Activated CD4-positive, alpha-beta memory T cell treated with anti-CD3 and anti-CD28 coated beads for 36 hours (primary cell): ENCODE measurements around the gene USP12. TPM values are rescaled to one million over a fixed set of nuclear protein-coding genes. Genes with fewer than 3 reads are reported as not detected.
"Not testable (repeated sequence)": the region's sequence is repeated elsewhere in the genome, so short reads cannot be mapped to it uniquely, and the experiment has no call there.

Source experiments
- CTCF ChIA-PET: fragments of 350-600 bp; sonication (Branson Sonifier 250); formaldehyde crosslinking; loops from one replicate; lab custom pipeline; 2021; ENCODE audit warnings: antibody characterized with exemption, inconsistent platforms; lab: Charles Lee
- POLR2A ChIA-PET: fragments of 350-600 bp; sonication (Branson Sonifier 250); formaldehyde crosslinking; loops from one replicate; lab custom pipeline; 2021; ENCODE audit warnings: antibody characterized with exemption; lab: Charles Lee
- DNase-seq: peaks from one replicate; pipeline ENCODE4 v3.0.0-alpha.2; 2020
- H3K27ac Mint-ChIP-seq: one replicate; pipeline ENCODE4 v1.8.0; 2021; ENCODE audit warnings: mixed read lengths
- H3K27me3 Mint-ChIP-seq: one replicate; pipeline ENCODE4 v1.8.0; 2021; ENCODE audit warnings: mixed read lengths
- H3K36me3 Mint-ChIP-seq: one replicate; pipeline ENCODE4 v1.8.0; 2021; ENCODE audit warnings: mixed read lengths
- H3K4me1 Mint-ChIP-seq: one replicate; pipeline ENCODE4 v1.8.0; 2021; ENCODE audit warnings: low read depth, mixed read lengths
- H3K4me3 Mint-ChIP-seq: one replicate; pipeline ENCODE4 v1.8.0; 2021; ENCODE audit warnings: mild to moderate bottlenecking, mixed read lengths
- H3K9me3 Mint-ChIP-seq: one replicate; pipeline ENCODE4 v1.8.0; 2021; ENCODE audit warnings: mixed read lengths
- intact Hi-C: fragments of 100-400 bp; cut with micrococcal nuclease; formaldehyde crosslinking; loops from one replicate; pipeline ENCODE4 v1.15.1; 2023
- total RNA-seq, 2 experiments: library from RNA; stranded (reverse); gene quantifications; one replicate each; pipeline ENCODE4 v1.2.3, GENCODE V29; 2021

The USP12 gene
- total RNA-seq, 2 experiments from 2014 or later = 39.4 to 40.6 TPM

- peaks cover 22% of the 10 kb centered on the region for H3K9me3 Mint-ChIP-seq
- no peak for DNase-seq
- intact Hi-C loops = no loop called here
- no peak overlapping the region for H3K4me3 Mint-ChIP-seq
- H3K27me3 Mint-ChIP-seq = no peaks in the 10 kb centered on the region
- POLR2A ChIA-PET = interaction anchor here (1.2 to 3.8 kb wide), 3 partner anchors 41 to 130 kb away, joined by 3 to 25 read pairs (median 4); no protein-coding TSS in a partner anchor
- CTCF ChIA-PET = interaction anchor here (1.5 to 1.9 kb wide), 2 partner anchors 41 to 144 kb away, joined by 3 to 5 read pairs; no protein-coding TSS in a partner anchor
- peaks cover 86% of the 10 kb centered on the region for H3K4me1 Mint-ChIP-seq
- peaks cover 35% of the 10 kb centered on the region for H3K36me3 Mint-ChIP-seq
- peak overlapping the region; percentile 71 for H3K27ac Mint-ChIP-seq
These were observed 42.6 kb downstream of the USP12 start for GRCh38 chr13:27128825-27129627.

DNA sequence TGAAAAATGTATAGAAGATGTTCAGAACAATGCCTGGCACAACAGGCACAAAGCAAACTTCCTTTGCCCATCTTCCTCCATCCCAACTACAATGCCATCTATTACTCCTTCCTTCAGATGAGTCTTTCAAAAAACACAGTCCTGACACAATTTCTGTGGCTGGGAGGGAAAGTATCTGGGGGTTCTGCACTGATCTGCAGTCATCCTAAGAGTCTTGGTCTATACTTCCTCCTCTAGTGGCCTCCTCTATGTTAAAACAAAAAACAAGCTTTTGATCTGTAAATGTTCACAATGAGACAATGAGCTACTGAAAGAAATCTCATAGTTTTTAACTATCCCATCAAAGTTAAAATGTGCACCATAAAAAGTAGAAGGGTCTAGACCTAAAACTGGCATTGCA is 44.8 kb downstream of the USP12 start:
- ChIA-PET CTCF (interaction anchor here (1.0 to 1.6 kb wide), 2 partner anchors 45 to 144 kb away, joined by 3 read pairs; partner anchors contain the start of gene RASL11A), POLR2A (interaction anchor here (0.7 to 1.0 kb wide), 2 partner anchors 9 to 48 kb away, joined by 3 read pairs; no protein-coding TSS in a partner anchor)
- Mint-ChIP-seq H3K36me3 (peaks cover 49% of the 10 kb centered on the region), H3K27ac (peak overlapping the region; percentile 52), H3K27me3 (no peaks in the 10 kb centered on the region), H3K4me3 (no peak overlapping the region), H3K4me1 (peaks cover 77% of the 10 kb centered on the region), H3K9me3 (peaks cover 37% of the 10 kb centered on the region)
- intact Hi-C loops = no loop called here
- DNase-seq = no peak

- CTCF ChIA-PET = no interaction called here
- no peak overlapping the region for H3K4me3 Mint-ChIP-seq
These were observed 46.0 kb downstream of the USP12 start for GRCh38 chr13:27125357-27126282.

DNA sequence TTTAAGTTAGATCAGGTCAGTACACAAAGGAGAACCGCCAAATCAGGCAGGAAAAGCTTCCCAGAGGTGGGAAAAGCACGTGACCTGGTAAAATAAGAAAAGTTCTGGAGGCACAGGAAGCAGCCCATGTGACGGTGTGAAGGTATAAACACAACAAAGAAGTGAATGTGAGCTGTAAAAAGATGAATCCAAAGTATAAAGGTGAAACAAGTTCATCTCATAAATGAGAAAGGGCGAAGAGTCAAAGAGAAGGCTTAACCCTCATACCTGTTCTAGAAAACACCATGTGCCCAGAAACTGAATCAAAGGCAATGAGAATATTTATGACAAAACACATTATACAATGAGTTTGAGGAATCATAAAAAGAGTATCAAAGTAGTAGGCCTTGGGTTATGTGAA is 47.0 kb downstream of the USP12 start:
- no peak for DNase-seq
- Mint-ChIP-seq H3K9me3 (peaks cover 26% of the 10 kb centered on the region), H3K4me1 (peaks cover 68% of the 10 kb centered on the region), H3K36me3 (peaks cover 57% of the 10 kb centered on the region), H3K27ac (no peak overlapping the region), H3K4me3 (no peak overlapping the region), H3K27me3 (no peaks in the 10 kb centered on the region)
- ChIA-PET POLR2A (no interaction called here), CTCF (no interaction called here)
- intact Hi-C loops = no loop called here

More at GRCh38 chr13:27125357-27126282, 46.0 kb downstream of the USP12 start:
- Mint-ChIP-seq H3K27ac (no peak overlapping the region), H3K27me3 (no peaks in the 10 kb centered on the region), H3K36me3 (peaks cover 57% of the 10 kb centered on the region), H3K9me3 (peaks cover 33% of the 10 kb centered on the region), H3K4me1 (peaks cover 72% of the 10 kb centered on the region)
- POLR2A ChIA-PET = no interaction called here
- intact Hi-C loops = no loop called here
- DNase-seq = no peak

DNA sequence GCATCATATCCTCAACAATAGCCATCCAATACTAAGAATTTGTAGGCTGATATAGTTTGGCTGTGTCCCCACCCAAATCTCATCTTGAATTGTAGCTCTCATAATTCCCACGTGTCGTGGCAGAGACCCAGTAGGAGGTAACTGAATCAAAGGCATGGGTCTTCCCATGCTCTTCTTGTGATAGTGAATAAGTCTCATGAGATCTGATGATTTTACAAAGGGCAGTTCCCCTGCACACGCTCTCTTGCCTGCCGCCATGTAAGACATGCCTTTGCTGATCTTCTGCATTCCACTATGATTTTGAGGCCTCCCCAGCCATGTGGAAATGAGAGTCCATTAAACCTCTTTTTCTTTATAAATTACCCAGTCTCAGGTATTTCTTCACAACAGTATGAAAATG is 48.2 kb downstream of the USP12 start:
- DNase-seq, H3K27ac Mint-ChIP-seq, intact Hi-C loops, CTCF ChIA-PET, H3K27me3 Mint-ChIP-seq, H3K4me3 Mint-ChIP-seq: not testable (repeated sequence)
- POLR2A ChIA-PET = interaction anchor here (0.6 kb wide), 1 partner anchor 36 kb away, joined by 5 read pairs; no protein-coding TSS in a partner anchor
- Mint-ChIP-seq H3K9me3 (peaks cover 26% of the 10 kb centered on the region), H3K4me1 (peaks cover 69% of the 10 kb centered on the region), H3K36me3 (peaks cover 55% of the 10 kb centered on the region)

DNA sequence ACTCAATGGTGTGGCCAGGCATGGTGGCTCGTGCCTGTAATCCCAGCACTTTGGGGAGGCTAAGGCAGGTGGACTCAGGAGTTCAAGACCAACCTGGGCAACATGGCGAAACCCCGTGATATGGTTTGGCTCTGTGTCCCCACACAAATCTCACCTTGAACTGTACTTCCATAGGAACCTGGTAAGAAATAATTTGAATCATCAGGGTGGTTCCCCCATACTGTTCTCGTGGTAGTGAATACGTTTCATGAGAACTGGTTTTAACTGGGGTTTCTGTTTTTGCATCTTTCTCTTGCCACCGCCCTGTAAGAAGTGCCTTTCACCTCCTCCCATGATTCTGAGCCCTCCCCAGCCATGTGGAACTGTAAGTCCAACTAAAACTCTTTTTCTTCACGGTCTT is 49.6 kb downstream of the USP12 start:
- no peak overlapping the region for H3K4me3 Mint-ChIP-seq
- no peaks in the 10 kb centered on the region for H3K27me3 Mint-ChIP-seq
- DNase-seq = no peak
- H3K4me1 Mint-ChIP-seq = peaks cover 65% of the 10 kb centered on the region
- H3K27ac Mint-ChIP-seq = peak overlapping the region; percentile 46
- POLR2A ChIA-PET = no interaction called here
- intact Hi-C loops = no loop called here
- CTCF ChIA-PET = no interaction called here
- peaks cover 26% of the 10 kb centered on the region for H3K9me3 Mint-ChIP-seq
- H3K36me3 Mint-ChIP-seq = peaks cover 51% of the 10 kb centered on the region

DNA sequence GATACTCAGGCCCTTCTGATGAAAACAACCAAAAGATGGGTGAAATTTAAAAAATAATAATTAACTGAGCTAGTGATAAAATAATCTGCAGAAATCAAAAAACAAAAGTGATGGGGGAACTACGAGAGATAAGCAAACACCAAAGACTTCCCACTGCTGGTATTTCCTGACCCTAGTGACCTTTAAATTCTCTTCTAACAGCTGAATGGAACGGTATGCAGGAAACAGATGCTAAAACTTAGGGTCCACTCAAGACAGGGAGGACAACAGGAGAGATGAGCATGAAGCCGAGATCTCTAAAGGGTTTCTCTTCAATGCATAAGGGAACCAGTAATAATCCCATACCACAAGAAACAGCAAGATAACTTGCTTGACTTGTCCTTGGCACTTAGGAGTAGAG is 50.8 kb downstream of the USP12 start:
- DNase-seq = no peak
- ChIA-PET POLR2A (no interaction called here), CTCF (no interaction called here)
- Mint-ChIP-seq H3K27ac (no peak overlapping the region), H3K36me3 (peaks cover 50% of the 10 kb centered on the region), H3K9me3 (peaks cover 26% of the 10 kb centered on the region), H3K27me3 (no peaks in the 10 kb centered on the region), H3K4me1 (peaks cover 54% of the 10 kb centered on the region), H3K4me3 (no peak overlapping the region)
- intact Hi-C loops = no loop called here

DNA sequence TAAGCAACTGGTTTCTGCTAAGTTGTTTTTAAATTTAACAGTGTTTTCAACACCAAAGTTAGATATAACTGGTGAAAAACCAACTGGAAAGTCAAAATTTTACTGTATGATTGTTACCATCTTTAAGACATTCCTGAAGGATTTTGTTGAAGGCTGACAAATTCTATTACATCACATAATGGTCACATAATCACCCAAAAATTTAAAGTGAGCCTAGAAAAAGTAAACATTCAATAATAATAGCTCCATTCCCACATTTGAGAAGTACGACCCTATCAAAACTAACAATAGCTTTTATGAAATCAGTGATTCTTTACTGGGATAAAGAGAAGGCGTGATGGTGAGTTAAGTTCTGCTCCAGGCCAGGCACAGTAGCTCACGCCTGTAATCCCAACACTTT is 51.6 kb downstream of the USP12 start:
- no peak for DNase-seq
- Mint-ChIP-seq H3K27ac (no peak overlapping the region), H3K4me3 (no peak overlapping the region), H3K36me3 (peaks cover 52% of the 10 kb centered on the region), H3K27me3 (no peaks in the 10 kb centered on the region), H3K9me3 (peaks cover 23% of the 10 kb centered on the region), H3K4me1 (peaks cover 51% of the 10 kb centered on the region)
- POLR2A ChIA-PET = no interaction called here
- CTCF ChIA-PET = no interaction called here
- intact Hi-C loops = no loop called here

- Mint-ChIP-seq H3K27ac (peak overlapping the region; percentile 21), H3K36me3 (peaks cover 43% of the 10 kb centered on the region), H3K4me3 (no peak overlapping the region), H3K9me3 (peaks cover 13% of the 10 kb centered on the region), H3K27me3 (no peaks in the 10 kb centered on the region), H3K4me1 (peaks cover 46% of the 10 kb centered on the region)
- POLR2A ChIA-PET = interaction anchor here (0.6 to 0.8 kb wide), 2 partner anchors 9 to 45 kb away, joined by 3 read pairs; no protein-coding TSS in a partner anchor
- intact Hi-C loops = no loop called here
- CTCF ChIA-PET = no interaction called here
- DNase-seq = no peak
These were observed 53.1 kb downstream of the USP12 start for GRCh38 chr13:27118428-27119054.

DNA sequence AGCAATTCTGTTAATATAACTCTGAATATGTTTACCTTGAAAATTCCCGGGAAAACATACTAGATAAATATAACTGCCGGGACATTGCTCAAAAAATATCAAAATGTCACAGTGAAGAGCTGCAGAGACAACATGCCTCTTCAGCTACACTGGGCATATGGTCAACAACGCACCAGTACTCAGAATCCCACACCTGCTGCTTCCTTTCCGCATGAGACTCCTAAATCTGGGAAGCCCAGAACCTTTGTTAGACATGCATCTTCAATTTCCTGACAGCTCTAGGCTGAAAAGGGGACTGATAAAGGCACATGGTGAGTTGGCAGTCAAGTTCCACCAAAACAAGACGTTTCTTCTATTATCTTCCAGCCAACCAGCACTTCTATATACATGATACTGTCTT is 53.7 kb downstream of the USP12 start:
- H3K36me3 Mint-ChIP-seq = peaks cover 42% of the 10 kb centered on the region
- H3K4me3 Mint-ChIP-seq = no peak overlapping the region
- POLR2A ChIA-PET = interaction anchor here (0.8 kb wide), 1 partner anchor 9 kb away, joined by 3 read pairs; no protein-coding TSS in a partner anchor
- intact Hi-C loops = no loop called here
- CTCF ChIA-PET = no interaction called here
- H3K27ac Mint-ChIP-seq = no peak overlapping the region
- H3K9me3 Mint-ChIP-seq = peaks cover 7% of the 10 kb centered on the region
- H3K27me3 Mint-ChIP-seq = no peaks in the 10 kb centered on the region
- DNase-seq = no peak
- H3K4me1 Mint-ChIP-seq = peaks cover 48% of the 10 kb centered on the region

DNA sequence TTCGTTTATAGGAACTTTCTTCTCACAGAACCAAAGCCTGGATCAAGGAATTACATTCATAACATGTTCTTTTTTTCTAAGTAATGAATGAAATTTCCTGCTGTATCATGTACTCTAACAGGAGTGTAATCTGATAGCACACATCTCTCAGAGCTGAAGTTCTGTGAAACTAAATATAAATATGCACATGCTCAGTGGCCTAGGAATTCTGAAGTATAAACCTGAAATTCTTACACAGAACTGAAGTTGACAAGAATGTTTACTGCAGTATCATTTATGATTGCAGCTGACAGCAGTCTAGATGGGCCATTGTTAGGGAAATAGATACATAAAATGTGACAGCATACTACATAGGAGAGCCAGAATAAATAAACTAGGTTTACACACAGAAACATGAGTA is 54.5 kb downstream of the USP12 start:
- H3K4me1 Mint-ChIP-seq = peaks cover 52% of the 10 kb centered on the region
- H3K9me3 Mint-ChIP-seq = peaks cover 4% of the 10 kb centered on the region
- CTCF ChIA-PET = no interaction called here
- H3K4me3 Mint-ChIP-seq = no peak overlapping the region
- intact Hi-C loops = no loop called here
- H3K36me3 Mint-ChIP-seq = peaks cover 39% of the 10 kb centered on the region
- POLR2A ChIA-PET = no interaction called here
- no peak for DNase-seq
- H3K27me3 Mint-ChIP-seq = no peaks in the 10 kb centered on the region
- H3K27ac Mint-ChIP-seq = no peak overlapping the region
